ENCODE data around the gene GINS2. TPM values are rescaled to one million over a fixed set of nuclear protein-coding genes. Genes with fewer than 3 reads are reported as not detected.

Gene GINS2
- total RNA-seq, 1 donor: 8.6 TPM

- TF ChIP-seq CTCF (IDR thresholded peaks at IDR 0.05; ENCODE audit: insufficient read depth, low read depth, low read length): no peak
- no peak for DNase-seq (ENCODE audit: low read depth)
- H3K4me3 ChIP-seq (ENCODE audit: low read depth, low read length): no peak overlapping the region
Observed at GRCh38 chr16:85660843-85661739, 27.7 kb downstream of the GINS2 start.

DNA sequence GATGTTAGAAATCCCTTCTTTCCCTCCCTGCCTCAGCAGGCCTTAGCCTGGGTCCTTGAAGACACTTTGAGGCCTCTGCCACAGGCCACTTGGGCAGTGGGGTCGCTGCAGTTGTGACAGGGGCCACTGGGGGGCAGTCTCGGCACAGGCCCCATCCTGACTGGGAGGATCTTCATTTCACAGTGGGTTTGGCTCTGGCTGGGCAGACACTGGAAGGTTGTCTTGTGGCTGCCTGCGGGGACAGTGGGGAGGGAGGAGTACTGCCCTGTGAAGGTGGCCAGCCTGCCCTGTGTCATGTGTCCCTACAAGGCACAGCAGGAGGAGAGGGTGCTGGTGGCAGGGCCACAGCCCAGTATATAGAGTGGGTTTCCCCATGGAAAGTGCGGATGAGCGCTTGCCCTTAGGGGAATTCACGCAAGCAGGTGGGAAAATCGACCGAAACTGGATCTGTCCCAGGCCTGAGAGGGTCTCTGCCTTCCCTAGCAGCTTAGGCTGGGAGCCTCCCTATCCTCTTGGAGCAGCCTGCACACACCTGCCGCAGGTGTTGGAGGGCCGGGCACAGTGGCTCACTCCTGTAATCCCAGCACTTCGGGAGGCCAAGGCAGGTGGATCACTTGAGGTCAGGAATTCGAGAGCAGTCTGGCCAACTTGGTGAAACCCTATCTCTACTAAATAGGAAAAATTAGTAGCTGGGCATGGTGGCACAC lies 28.8 kb downstream of the GINS2 start:
- H3K4me3 ChIP-seq (ENCODE audit: low read depth, low read length): no peak overlapping the region
- peak; percentile 96 for TF ChIP-seq CTCF (IDR thresholded peaks at IDR 0.05; ENCODE audit: insufficient read depth, low read depth, low read length)
- peak; percentile 53 for DNase-seq (ENCODE audit: low read depth)

DNA sequence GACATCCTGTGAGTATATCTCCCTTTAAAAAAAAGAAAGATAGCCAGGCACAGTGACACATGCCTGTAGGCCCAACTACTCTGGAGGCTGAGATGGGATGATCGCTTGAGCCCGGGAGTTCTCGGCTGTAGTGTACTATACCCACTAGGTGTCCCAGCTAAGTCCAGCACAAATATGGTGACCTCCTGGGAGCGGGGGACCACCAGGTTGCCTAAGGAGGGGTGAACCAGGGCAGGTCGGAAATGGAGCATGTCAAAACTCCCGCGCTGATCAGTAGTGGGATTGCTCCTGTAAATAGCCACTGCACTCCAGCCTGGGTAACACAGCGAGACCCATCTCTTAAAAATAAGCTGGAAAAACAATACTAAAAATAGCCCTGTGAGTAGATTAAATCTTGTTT lies 29.4 kb downstream of the GINS2 start:
- no peak for DNase-seq (ENCODE audit: low read depth)
- TF ChIP-seq CTCF (IDR thresholded peaks at IDR 0.05; ENCODE audit: insufficient read depth, low read depth, low read length): no peak
- no peak overlapping the region for H3K4me3 ChIP-seq (ENCODE audit: low read depth, low read length)

- H3K4me3 ChIP-seq (ENCODE audit: low read depth, low read length): no peak overlapping the region
- TF ChIP-seq CTCF (IDR thresholded peaks at IDR 0.05; ENCODE audit: insufficient read depth, low read depth, low read length): no peak
- no peak for DNase-seq (ENCODE audit: low read depth)
Observed at GRCh38 chr16:85658504-85659326, 30.0 kb downstream of the GINS2 start.

DNA sequence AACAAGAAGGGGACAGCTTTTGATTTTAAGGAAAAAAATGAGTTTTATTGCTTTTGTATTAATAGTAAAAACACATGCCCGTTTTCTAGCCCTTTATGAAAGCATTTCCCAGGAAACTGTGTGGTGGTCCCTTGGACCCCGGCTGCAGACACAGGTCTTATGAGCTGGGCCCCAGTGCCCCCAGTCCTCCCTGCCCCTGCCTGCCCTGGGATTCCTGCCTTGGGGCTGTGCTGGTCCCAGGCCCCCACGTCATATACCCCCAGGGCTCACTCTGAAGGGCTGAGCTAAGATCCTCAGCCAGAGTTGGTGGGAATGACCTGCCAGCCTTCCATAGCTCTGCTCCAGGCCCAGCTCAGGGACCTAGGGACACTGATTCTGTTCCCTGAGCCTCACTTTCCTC lies 30.8 kb downstream of the GINS2 start:
- no peak overlapping the region for H3K4me3 ChIP-seq (ENCODE audit: low read depth, low read length)
- TF ChIP-seq CTCF (IDR thresholded peaks at IDR 0.05; ENCODE audit: insufficient read depth, low read depth, low read length): no peak
- no peak for DNase-seq (ENCODE audit: low read depth)

- no peak for TF ChIP-seq CTCF (IDR thresholded peaks at IDR 0.05; ENCODE audit: insufficient read depth, low read depth, low read length)
- DNase-seq (ENCODE audit: low read depth): no peak
- no peak overlapping the region for H3K4me3 ChIP-seq (ENCODE audit: low read depth, low read length)
Observed at GRCh38 chr16:85657267-85657650, 31.5 kb downstream of the GINS2 start.

All from fibroblast of villous mesenchyme (primary cell).